GM12878 (cell line): ENCODE data around the gene SYNPO. TPM values are rescaled to one million over a fixed set of nuclear protein-coding genes. Genes with fewer than 3 reads are reported as not detected.

ENCODE experiments used
- ATAC-seq: fragments of 200-7000 bp; cut with Tn5 transposase; 3 replicates; pipeline ENCODE4 v1.9.1; 2020; ENCODE audit warnings: mild to moderate bottlenecking, moderate library complexity
- BruUV-seq: library from RNA; stranded (reverse); fragments of 400-500 nt; replicated peaks from 2 replicates; lab custom pipeline; 2021; lab: Mats Ljungman, UMichigan
- CTCF ChIA-PET: fragments of 300-600 bp; sonication (Branson Sonifier 250); formaldehyde crosslinking; extraction: SDS; loops from one replicate; lab custom pipeline; 2021; ENCODE audit warnings: inconsistent platforms; lab: Yijun Ruan, JAX
- POLR2A ChIA-PET: fragments of 350-600 bp; formaldehyde crosslinking; extraction: SDS; loops from one replicate; lab custom pipeline; 2021; ENCODE audit warnings: inconsistent platforms; lab: Charles Lee
- RAD21 ChIA-PET: fragments of 300-600 bp; sonication (Branson Sonifier 250); formaldehyde crosslinking; loops from one replicate; lab custom pipeline; 2023; ENCODE audit warnings: antibody characterized with exemption; ENCODE audit not compliant: unreplicated experiment; lab: Charles Lee
- SMC1A ChIA-PET: fragments of 300-600 bp; sonication (Branson Sonifier 250); formaldehyde crosslinking; loops from one replicate; lab custom pipeline; 2023; ENCODE audit not compliant: unreplicated experiment, uncharacterized antibody; lab: Charles Lee
- DNase-seq: peaks from one replicate; pipeline ENCODE4 v3.0.0-alpha.2; 2011; ENCODE audit warnings: low read depth, low spot score
- FAIRE-seq: peaks from 3 replicates; lab custom pipeline; 2011; peaks lifted over from hg19 to GRCh38; lab: Jason Lieb, UNC
- H2AFZ ChIP-seq: 2 replicates; pipeline ENCODE4 v1.6.0; 2011; ENCODE audit warnings: low read depth, low read length, control low read depth; ENCODE audit not compliant: control insufficient read depth
- H3K27ac ChIP-seq: 2 replicates; pipeline ENCODE4 v1.5.1; 2011; ENCODE audit warnings: control low read depth; ENCODE audit not compliant: control insufficient read depth, insufficient read depth
- H3K27me3 ChIP-seq, 2 experiments: replicated peaks in 1 of 2; 2 replicates each; pipeline versions ENCODE4 v1.6.0 to v1.6.1; 2011; ENCODE audit warnings: low read length in 1 of 2; ENCODE audit not compliant: control insufficient read depth in 2 of 2, insufficient read depth in 2 of 2
- H3K36me3 ChIP-seq, 2 experiments: 2 replicates each; pipeline ENCODE4 v1.5.1; 2011; ENCODE audit warnings: low read length in 1 of 2; ENCODE audit not compliant: control insufficient read depth in 2 of 2, insufficient read depth in 2 of 2
- H3K4me1 ChIP-seq: 2 replicates; pipeline ENCODE4 v1.6.1; 2011; ENCODE audit warnings: mild to moderate bottlenecking, low read length, moderate library complexity, mixed read lengths; ENCODE audit not compliant: control insufficient read depth, insufficient read depth
- H3K4me2 ChIP-seq: 2 replicates; pipeline ENCODE4 v1.6.0; 2011; ENCODE audit warnings: control low read depth; ENCODE audit not compliant: control insufficient read depth, insufficient read depth
- H3K4me3 ChIP-seq: fragments of 200-600 bp; sonication (generic); 2 replicates; pipeline ENCODE4 v1.5.1; 2016
- H3K79me2 ChIP-seq: 2 replicates; pipeline ENCODE4 v1.6.0; 2011; ENCODE audit warnings: low read length; ENCODE audit not compliant: control insufficient read depth, insufficient read depth
- H3K9ac ChIP-seq: 2 replicates; pipeline ENCODE4 v1.8.0; 2011; ENCODE audit warnings: low read length, control low read depth, mixed read lengths; ENCODE audit not compliant: control insufficient read depth, insufficient read depth
- H3K9me3 ChIP-seq: replicated peaks from 3 replicates; pipeline ENCODE4 v1.5.1; 2011; ENCODE audit warnings: mild to moderate bottlenecking, low read length; ENCODE audit not compliant: control insufficient read depth, insufficient read depth
- H4K20me1 ChIP-seq: 2 replicates; pipeline ENCODE4 v1.6.0; 2011; ENCODE audit not compliant: control insufficient read depth, insufficient read depth
- CREM ChIP-seq: IDR thresholded peaks from 2 replicates; pipeline ENCODE4 v1.6.1; 2014; ENCODE audit warnings: antibody characterized with exemption, low read depth
- CTCF ChIP-seq, 3 experiments: IDR thresholded peaks in 2 of 3; conservative IDR thresholded peaks in 1 of 3; 2 replicates each; pipeline ENCODE4 v1.5.1; 2011; ENCODE audit warnings: low read depth in 3 of 3, low read length in 3 of 3, mild to moderate bottlenecking in 3 of 3, control low read depth in 2 of 3, moderate library complexity in 2 of 3, inconsistent platforms in 1 of 3, mixed read lengths in 1 of 3; ENCODE audit not compliant: control insufficient read depth in 2 of 3, insufficient read depth in 1 of 3; ENCODE audit errors: extremely low read depth in 1 of 3
- LARP7 ChIP-seq: fragments of 450-650 bp; IDR thresholded peaks from 2 replicates; pipeline ENCODE4 v1.6.1; 2017; ENCODE audit warnings: mild to moderate bottlenecking
- MTA2 ChIP-seq: fragments of 450-650 bp; IDR thresholded peaks from 2 replicates; pipeline ENCODE4 v1.6.1; 2016; ENCODE audit warnings: low read depth, mild to moderate bottlenecking, moderate library complexity
- MXI1 ChIP-seq: fragments of 150-350 bp; IDR thresholded peaks from 2 replicates; pipeline ENCODE4 v1.6.1; 2011; ENCODE audit warnings: low read depth, mild to moderate bottlenecking, inconsistent platforms, low read length, improper control_type of control experiment
- MYC ChIP-seq: IDR thresholded peaks from 2 replicates; pipeline ENCODE4 v1.6.1; 2011; ENCODE audit warnings: mild to moderate bottlenecking, low read length, moderate library complexity, inconsistent platforms; ENCODE audit not compliant: insufficient read depth, insufficient replicate concordance, insufficient read length, severe bottlenecking
- PKNOX1 ChIP-seq: fragments of 450-650 bp; IDR thresholded peaks from 2 replicates; pipeline ENCODE4 v1.6.1; 2016; ENCODE audit warnings: mild to moderate bottlenecking
- RAD51 ChIP-seq: fragments of 450-650 bp; IDR thresholded peaks from 2 replicates; pipeline ENCODE4 v1.6.1; 2016; ENCODE audit warnings: moderate library complexity, mild to moderate bottlenecking, inconsistent platforms
- STAT3 ChIP-seq: IDR thresholded peaks from 2 replicates; pipeline ENCODE4 v1.6.1; 2011; ENCODE audit warnings: low read depth, low read length, improper control_type of control experiment
- WGBS: methylation state at CpG from one replicate; pipeline ENCODE4 v1.1.6; 2016; ENCODE audit warnings: low lambda C conversion rate; ENCODE audit not compliant: insufficient replicate concordance, insufficient coverage; ENCODE audit errors: missing lambda C conversion rate; 5-methylcytosine and 5-hydroxymethylcytosine counted together
- in situ Hi-C: fragments of 300-500 bp; cut with MboI; formaldehyde crosslinking; loops from 9 replicates; pipeline ENCODE4 v1.14.3; 2018; ENCODE audit warnings: mixed read lengths
- intact Hi-C: fragments of 100-400 bp; cut with micrococcal nuclease; formaldehyde crosslinking; loops from one replicate; pipeline ENCODE4 v1.14.2; 2022; ENCODE audit not compliant: unreplicated experiment
- polyA plus RNA-seq, 11 experiments: library from polyadenylated mRNA; depleted of rRNA in 4 of 11; unstranded in 6 of 11; stranded (reverse) in 5 of 11; fragments of >200 nt; fragmentation: Nextera tagmentation in 4 of 11; fragmentation: Illumina TruSeq in 1 of 11; extraction: Ambion mirVana in 4 of 11; extraction: Trizol in 1 of 11; gene quantifications; 1 replicate in 1 of 11; 2 replicates in 10 of 11; pipeline versions ENCODE4 v1.2.1 to v1.2.3, GENCODE V29; 2011 to 2016; ENCODE audit warnings: inconsistent platforms in 2 of 11, missing spikeins in 2 of 11, low read depth in 1 of 11
- total RNA-seq, 4 experiments: library from RNA; depleted of rRNA in 3 of 4; stranded (reverse); fragments of >200 nt in 3 of 4; fragmentation: Illumina TruSeq in 1 of 4; extraction: Trizol in 1 of 4; gene quantifications; 2 replicates each; pipeline versions ENCODE4 v1.2.1 to v1.2.3, GENCODE V29; 2013 to 2021

The SYNPO gene
- total and polyA plus RNA-seq, 10 of the 15 experiments (the other 5 are each of a cell fraction or from before 2014, with no cell fraction given), result 0.77 to 21.0 (median 3.9) TPM

DNA sequence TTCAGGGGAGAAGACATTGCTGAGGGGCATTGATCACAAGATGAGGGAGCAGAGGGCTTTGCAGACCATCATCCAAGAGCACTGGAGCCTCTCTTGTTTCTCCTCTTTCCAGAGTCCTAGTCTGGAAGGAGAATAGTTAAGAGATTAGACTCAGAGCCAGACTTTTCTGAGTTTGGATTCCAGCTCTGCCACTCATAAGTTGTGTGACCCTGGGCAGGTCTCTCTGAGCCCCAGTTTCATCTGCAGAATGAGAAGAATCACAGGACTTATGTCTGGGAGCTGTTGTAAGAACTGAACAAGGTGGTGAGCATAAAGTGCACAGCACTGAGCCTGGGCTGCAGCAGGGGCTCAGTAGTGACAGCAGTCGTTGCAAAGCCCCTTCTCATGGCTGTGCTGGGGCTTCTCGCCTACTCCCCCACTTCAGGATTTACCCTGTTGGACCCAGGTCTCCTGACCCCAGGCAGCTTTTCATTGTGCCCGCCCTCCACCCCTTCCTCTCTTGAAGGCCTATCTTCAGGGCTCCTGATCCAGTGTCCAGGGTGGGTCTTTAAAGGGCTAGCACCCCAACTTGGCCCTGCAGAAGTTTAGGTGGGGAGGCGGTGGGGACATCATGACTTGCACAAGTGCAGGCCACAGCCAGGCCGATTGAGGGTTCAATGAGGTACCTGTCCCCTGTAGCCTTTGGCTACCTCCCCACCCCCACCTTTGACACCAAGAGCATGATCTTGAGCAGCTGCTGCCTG, 1.5 kb downstream of the SYNPO start (continued):
- TF ChIP-seq CTCF (IDR thresholded peaks at IDR 0.05 in 2 of 3, conservative IDR thresholded peaks at IDR 0.05 in 1 of 3; ENCODE audit: control insufficient read depth in 2 of 3, extremely low read depth in 1 of 3, insufficient read depth in 1 of 3, low read depth in 3 of 3, low read length in 3 of 3) (no peak), CREM (no peak), MTA2 (no peak)
- TF ChIP-seq, all 136 proteins: peak for 0

- Histone ChIP-seq H4K20me1 (no peaks in the 10 kb centered on the region), H3K27me3 (no peaks in the 10 kb centered on the region), H3K36me3 (no peaks in the 10 kb centered on the region), H3K9ac (no peak overlapping the region), H3K4me2 (no peak overlapping the region), H3K79me2 (no peaks in the 10 kb centered on the region), H3K4me1 (no peaks in the 10 kb centered on the region), H3K4me3 (no peak overlapping the region), H2AFZ (no peak overlapping the region), H3K9me3 (no peaks in the 10 kb centered on the region), H3K27ac (no peak overlapping the region)
- WGBS, result 59% methylated on average over 5 of the region's 5 CpGs
- DNase-seq (no peak), FAIRE-seq (no peak), ATAC-seq (no peak)
- in situ Hi-C loops, result no loop called here
- TF ChIP-seq LARP7 (no peak), MXI1 (no peak), MYC (no peak), RAD51 (no peak), PKNOX1 (no peak), STAT3 (no peak)
- POLR2A ChIA-PET, result interaction anchor here (0.9 kb wide), 1 partner anchor 63 kb away, joined by 3 read pairs; no protein-coding TSS in a partner anchor
- SMC1A ChIA-PET, result interaction anchor here (0.6 to 1.3 kb wide), 6 partner anchors 9 to 80 kb away, joined by 3 read pairs; no protein-coding TSS in a partner anchor
- RAD21 ChIA-PET, result no interaction called here
- no TSS peak for BruUV-seq
- intact Hi-C loops, result no loop called here
- CTCF ChIA-PET, result interaction anchor here (0.6 to 1.3 kb wide), 8 partner anchors 11 to 1325 kb away, joined by 3 to 5 read pairs (median 3); partner anchors contain the start of gene MYOZ3
Measured at GRCh38 chr5:150642567-150642927, 2.1 kb downstream of the SYNPO start.
